ENCODE results near the gene DENND1A.

DENND1A gene

GRCh38 chr9:123922911-123923310 is 7.0 kb downstream of the DENND1A start:
- Histone ChIP-seq H2AFZ (ENCODE audit: low read depth, low read length) (no peak overlapping the region), H3K4me2 (ENCODE audit: low read length, poor library complexity, severe bottlenecking) (no peak overlapping the region), H3K4me1 (ENCODE audit: control insufficient read depth, insufficient read depth, low read depth, low read length) (peaks cover 4% of the 10 kb centered on the region), H3K79me1 (replicated peaks; ENCODE audit: low read length, poor library complexity, severe bottlenecking) (peaks cover 17% of the 10 kb centered on the region), H3K4me3 (ENCODE audit: insufficient read depth in 1 of 2, low read depth in 1 of 2, low read length in 2 of 2) (no peak overlapping the region), H4K91ac (ENCODE audit: low read length) (no peak overlapping the region), H3K14ac (ENCODE audit: low read length in 2 of 2) (no peak overlapping the region), H3K18ac (ENCODE audit: low read depth in 1 of 2, low read length in 2 of 2) (no peak overlapping the region), H2BK120ac (ENCODE audit: low read depth, low read length) (no peak overlapping the region), H3K9me3 (ENCODE audit: control insufficient read depth, low read length) (peaks cover 6% of the 10 kb centered on the region), H3K27me3 (ENCODE audit: control insufficient read depth in 1 of 2, insufficient read depth in 1 of 2, low read length in 2 of 2) (no peaks in the 10 kb centered on the region), H3K23ac (ENCODE audit: low read length in 2 of 2) (no peak overlapping the region), H2AK5ac (ENCODE audit: low read length, severe bottlenecking) (no peak overlapping the region), H3K27ac (ENCODE audit: low read length, poor library complexity, severe bottlenecking) (no peak overlapping the region), H2BK15ac (ENCODE audit: low read depth, poor library complexity, severe bottlenecking) (no peak overlapping the region), H2BK5ac (ENCODE audit: low read depth, low read length, poor library complexity, severe bottlenecking) (no peak overlapping the region), H3K9ac (ENCODE audit: low read length) (no peak overlapping the region), H3K4ac (ENCODE audit: low read depth in 1 of 2, low read length in 2 of 2) (no peak overlapping the region), H3K36me3 (ENCODE audit: control insufficient read depth in 1 of 2, insufficient read depth in 2 of 2, low read depth in 1 of 2, low read length in 2 of 2) (no peaks in the 10 kb centered on the region), H4K8ac (ENCODE audit: low read length) (no peak overlapping the region), H2BK12ac (ENCODE audit: low read length in 2 of 2) (no peak overlapping the region)
- no peak for DNase-seq
- WGBS: 71% methylated on average over 4 of the region's 4 CpGs

GRCh38 chr9:123922431-123922830 is 7.5 kb downstream of the DENND1A start:
- Histone ChIP-seq H3K4me1 (ENCODE audit: control insufficient read depth, insufficient read depth, low read depth, low read length) (peaks cover 4% of the 10 kb centered on the region), H3K27ac (ENCODE audit: low read length, poor library complexity, severe bottlenecking) (no peak overlapping the region), H3K23ac (ENCODE audit: low read length in 2 of 2) (no peak overlapping the region), H4K91ac (ENCODE audit: low read length) (no peak overlapping the region), H2AFZ (ENCODE audit: low read depth, low read length) (no peak overlapping the region), H3K79me1 (replicated peaks; ENCODE audit: low read length, poor library complexity, severe bottlenecking) (peaks cover 16% of the 10 kb centered on the region), H2BK5ac (ENCODE audit: low read depth, low read length, poor library complexity, severe bottlenecking) (no peak overlapping the region), H3K9ac (ENCODE audit: low read length) (no peak overlapping the region), H2BK120ac (ENCODE audit: low read depth, low read length) (no peak overlapping the region), H3K4me3 (ENCODE audit: insufficient read depth in 1 of 2, low read depth in 1 of 2, low read length in 2 of 2) (no peak overlapping the region), H3K4ac (ENCODE audit: low read depth in 1 of 2, low read length in 2 of 2) (no peak overlapping the region), H2BK12ac (ENCODE audit: low read length in 2 of 2) (no peak overlapping the region), H2BK15ac (ENCODE audit: low read depth, poor library complexity, severe bottlenecking) (no peak overlapping the region), H3K36me3 (ENCODE audit: control insufficient read depth in 1 of 2, insufficient read depth in 2 of 2, low read depth in 1 of 2, low read length in 2 of 2) (no peaks in the 10 kb centered on the region), H3K14ac (ENCODE audit: low read length in 2 of 2) (no peak overlapping the region), H3K18ac (ENCODE audit: low read depth in 1 of 2, low read length in 2 of 2) (no peak overlapping the region), H3K27me3 (ENCODE audit: control insufficient read depth in 1 of 2, insufficient read depth in 1 of 2, low read length in 2 of 2) (no peaks in the 10 kb centered on the region), H3K9me3 (ENCODE audit: control insufficient read depth, low read length) (peaks cover 6% of the 10 kb centered on the region), H3K4me2 (ENCODE audit: low read length, poor library complexity, severe bottlenecking) (no peak overlapping the region), H2AK5ac (ENCODE audit: low read length, severe bottlenecking) (no peak overlapping the region), H4K8ac (ENCODE audit: low read length) (no peak overlapping the region)
- 96% methylated on average over 2 of the region's 3 CpGs for WGBS
- no peak for DNase-seq

GRCh38 chr9:123914517-123915196 is 15.3 kb downstream of the DENND1A start:
- H3K4me3 ChIP-seq (ENCODE audit: insufficient read depth in 1 of 2, low read depth in 1 of 2, low read length in 2 of 2): no peak overlapping the region
- no peak overlapping the region for H3K4me2 ChIP-seq (ENCODE audit: low read length, poor library complexity, severe bottlenecking)
- peaks cover 21% of the 10 kb centered on the region for H3K79me1 ChIP-seq (replicated peaks; ENCODE audit: low read length, poor library complexity, severe bottlenecking)
- no peak overlapping the region for H4K8ac ChIP-seq (ENCODE audit: low read length)
- H3K4ac ChIP-seq (ENCODE audit: low read depth in 1 of 2, low read length in 2 of 2): no peak overlapping the region
- no peak for DNase-seq
- 89% methylated on average over 3 of the region's 3 CpGs for WGBS
- no peaks in the 10 kb centered on the region for H3K4me1 ChIP-seq (ENCODE audit: control insufficient read depth, insufficient read depth, low read depth, low read length)
- no peak overlapping the region for H3K9ac ChIP-seq (ENCODE audit: low read length)
- H3K27me3 ChIP-seq (ENCODE audit: control insufficient read depth in 1 of 2, insufficient read depth in 1 of 2, low read length in 2 of 2): no peaks in the 10 kb centered on the region
- no peak overlapping the region for H4K91ac ChIP-seq (ENCODE audit: low read length)
- no peak overlapping the region for H3K27ac ChIP-seq (ENCODE audit: low read length, poor library complexity, severe bottlenecking)
- H2BK15ac ChIP-seq (ENCODE audit: low read depth, poor library complexity, severe bottlenecking): no peak overlapping the region
- H2BK12ac ChIP-seq (ENCODE audit: low read length in 2 of 2): no peak overlapping the region
- no peak overlapping the region for H2BK120ac ChIP-seq (ENCODE audit: low read depth, low read length)
- H2BK5ac ChIP-seq (ENCODE audit: low read depth, low read length, poor library complexity, severe bottlenecking): no peak overlapping the region
- H2AFZ ChIP-seq (ENCODE audit: low read depth, low read length): no peak overlapping the region
- H3K18ac ChIP-seq (ENCODE audit: low read depth in 1 of 2, low read length in 2 of 2): peak overlapping the region in 1 of 2 experiments; percentile 12
- no peaks in the 10 kb centered on the region for H3K9me3 ChIP-seq (ENCODE audit: control insufficient read depth, low read length)
- peak overlapping the region in 1 of 2 experiments; percentile 60 for H3K14ac ChIP-seq (ENCODE audit: low read length in 2 of 2)
- no peak overlapping the region for H2AK5ac ChIP-seq (ENCODE audit: low read length, severe bottlenecking)
- H3K36me3 ChIP-seq (ENCODE audit: control insufficient read depth in 1 of 2, insufficient read depth in 2 of 2, low read depth in 1 of 2, low read length in 2 of 2): peaks cover 0 to 3% of the 10 kb centered on the region in 2 experiments
- H3K23ac ChIP-seq (ENCODE audit: low read length in 2 of 2): no peak overlapping the region

- Histone ChIP-seq H3K4me2 (ENCODE audit: low read length, poor library complexity, severe bottlenecking) (no peak overlapping the region), H3K23ac (ENCODE audit: low read length in 2 of 2) (no peak overlapping the region), H3K36me3 (ENCODE audit: control insufficient read depth in 1 of 2, insufficient read depth in 2 of 2, low read depth in 1 of 2, low read length in 2 of 2) (peaks cover 0 to 3% of the 10 kb centered on the region in 2 experiments), H3K9ac (ENCODE audit: low read length) (no peak overlapping the region), H3K4me1 (ENCODE audit: control insufficient read depth, insufficient read depth, low read depth, low read length) (no peaks in the 10 kb centered on the region), H2AK5ac (ENCODE audit: low read length, severe bottlenecking) (no peak overlapping the region), H2BK5ac (ENCODE audit: low read depth, low read length, poor library complexity, severe bottlenecking) (no peak overlapping the region), H3K14ac (ENCODE audit: low read length in 2 of 2) (no peak overlapping the region), H2AFZ (ENCODE audit: low read depth, low read length) (no peak overlapping the region), H3K9me3 (ENCODE audit: control insufficient read depth, low read length) (no peaks in the 10 kb centered on the region), H3K27me3 (ENCODE audit: control insufficient read depth in 1 of 2, insufficient read depth in 1 of 2, low read length in 2 of 2) (no peaks in the 10 kb centered on the region), H2BK12ac (ENCODE audit: low read length in 2 of 2) (no peak overlapping the region), H3K18ac (ENCODE audit: low read depth in 1 of 2, low read length in 2 of 2) (no peak overlapping the region), H3K27ac (ENCODE audit: low read length, poor library complexity, severe bottlenecking) (no peak overlapping the region), H3K4ac (ENCODE audit: low read depth in 1 of 2, low read length in 2 of 2) (no peak overlapping the region), H4K8ac (ENCODE audit: low read length) (no peak overlapping the region), H2BK120ac (ENCODE audit: low read depth, low read length) (no peak overlapping the region), H4K91ac (ENCODE audit: low read length) (no peak overlapping the region), H3K4me3 (ENCODE audit: insufficient read depth in 1 of 2, low read depth in 1 of 2, low read length in 2 of 2) (no peak overlapping the region), H2BK15ac (ENCODE audit: low read depth, poor library complexity, severe bottlenecking) (no peak overlapping the region), H3K79me1 (replicated peaks; ENCODE audit: low read length, poor library complexity, severe bottlenecking) (peaks cover 19% of the 10 kb centered on the region)
- 96% methylated on average over 6 of the region's 6 CpGs for WGBS
- DNase-seq: no peak
Measured at GRCh38 chr9:123912167-123912897, 17.6 kb downstream of the DENND1A start.
